Endothelial cell (in vitro differentiated cells): Measurements from ENCODE around the gene GGACT. TPM values are rescaled to one million over a fixed set of nuclear protein-coding genes. Genes with fewer than 3 reads are reported as not detected.

Experiments
- DNase-seq: peaks from one replicate; pipeline ENCODE4 v3.0.0; 2021; ENCODE audit warnings: low spot score
- H3K27ac Mint-ChIP-seq: one replicate; pipeline ENCODE4 v1.8.0; 2021; ENCODE audit warnings: mixed read lengths, inconsistent platforms; ENCODE audit not compliant: unreplicated experiment
- H3K27me3 Mint-ChIP-seq: one replicate; pipeline ENCODE4 v1.8.0; 2021; ENCODE audit warnings: mild to moderate bottlenecking, moderate library complexity, mixed read lengths, inconsistent platforms; ENCODE audit not compliant: unreplicated experiment
- H3K36me3 Mint-ChIP-seq: one replicate; pipeline ENCODE4 v1.8.0; 2021; ENCODE audit warnings: mild to moderate bottlenecking, low read depth, mixed read lengths, inconsistent platforms; ENCODE audit not compliant: unreplicated experiment
- H3K4me1 Mint-ChIP-seq: one replicate; pipeline ENCODE4 v1.8.0; 2021; ENCODE audit warnings: mild to moderate bottlenecking, mixed read lengths, inconsistent platforms; ENCODE audit not compliant: unreplicated experiment
- H3K4me3 Mint-ChIP-seq: one replicate; pipeline ENCODE4 v1.8.0; 2021; ENCODE audit warnings: mild to moderate bottlenecking, mixed read lengths, inconsistent platforms; ENCODE audit not compliant: unreplicated experiment
- H3K9me3 Mint-ChIP-seq: one replicate; pipeline ENCODE4 v1.8.0; 2021; ENCODE audit warnings: mixed read lengths, inconsistent platforms; ENCODE audit not compliant: unreplicated experiment
- total RNA-seq: library from RNA; stranded (reverse); fragmentation: NEBNext Ultra II Directional; extraction: Animal tissue kit (Norgen Biotek cat#: 25700); gene quantifications from one replicate; pipeline ENCODE4 v1.2.1, GENCODE V29; 2021; ENCODE audit not compliant: unreplicated experiment
- TF ChIP-seq, protein P1 (sequence below): fragments of 200-600 bp; sonication (generic); IDR thresholded peaks from one replicate; pipeline ENCODE4 v1.5.0; 2021; ENCODE audit warnings: antibody characterized with exemption; ENCODE audit not compliant: unreplicated experiment

The GGACT gene
- total RNA-seq, 1 donor from 2014 or later: 7.0 TPM

DNA sequence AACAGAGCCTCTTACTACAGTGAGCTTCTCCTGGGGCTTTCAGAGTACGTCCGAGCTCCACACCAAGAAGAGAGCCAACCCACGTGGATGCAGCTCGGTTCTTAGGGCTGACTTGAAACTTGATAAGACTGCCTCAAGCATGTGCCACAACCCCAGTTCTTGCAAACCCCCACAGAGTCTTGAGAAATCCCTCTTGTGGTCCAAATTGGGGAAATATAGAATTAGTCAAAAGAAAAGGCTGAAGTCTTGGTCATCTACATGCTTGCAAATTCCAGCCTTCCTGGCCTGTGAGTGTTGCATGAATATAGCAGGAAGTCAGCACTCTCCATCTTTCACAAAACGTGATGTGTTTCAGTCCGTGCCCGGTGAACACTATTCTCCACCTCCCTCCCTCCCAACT is 95.2 kb downstream of the GGACT start:
- DNase-seq: no peak

GRCh38 chr13:100491164-100491842 is 97.3 kb downstream of the GGACT start:
- Mint-ChIP-seq H3K9me3 (no peaks in the 10 kb centered on the region), H3K27ac (no peak overlapping the region), H3K36me3 (no peaks in the 10 kb centered on the region), H3K4me1 (peaks cover 11% of the 10 kb centered on the region), H3K27me3 (no peaks in the 10 kb centered on the region), H3K4me3 (no peak overlapping the region)
- no peak for DNase-seq
- TF ChIP-seq, protein P1, sequence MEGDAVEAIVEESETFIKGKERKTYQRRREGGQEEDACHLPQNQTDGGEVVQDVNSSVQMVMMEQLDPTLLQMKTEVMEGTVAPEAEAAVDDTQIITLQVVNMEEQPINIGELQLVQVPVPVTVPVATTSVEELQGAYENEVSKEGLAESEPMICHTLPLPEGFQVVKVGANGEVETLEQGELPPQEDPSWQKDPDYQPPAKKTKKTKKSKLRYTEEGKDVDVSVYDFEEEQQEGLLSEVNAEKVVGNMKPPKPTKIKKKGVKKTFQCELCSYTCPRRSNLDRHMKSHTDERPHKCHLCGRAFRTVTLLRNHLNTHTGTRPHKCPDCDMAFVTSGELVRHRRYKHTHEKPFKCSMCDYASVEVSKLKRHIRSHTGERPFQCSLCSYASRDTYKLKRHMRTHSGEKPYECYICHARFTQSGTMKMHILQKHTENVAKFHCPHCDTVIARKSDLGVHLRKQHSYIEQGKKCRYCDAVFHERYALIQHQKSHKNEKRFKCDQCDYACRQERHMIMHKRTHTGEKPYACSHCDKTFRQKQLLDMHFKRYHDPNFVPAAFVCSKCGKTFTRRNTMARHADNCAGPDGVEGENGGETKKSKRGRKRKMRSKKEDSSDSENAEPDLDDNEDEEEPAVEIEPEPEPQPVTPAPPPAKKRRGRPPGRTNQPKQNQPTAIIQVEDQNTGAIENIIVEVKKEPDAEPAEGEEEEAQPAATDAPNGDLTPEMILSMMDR: no peak

More for the DNA sequence above, 95.2 kb downstream of the GGACT start:
- peaks cover 11% of the 10 kb centered on the region for H3K4me1 Mint-ChIP-seq
- TF ChIP-seq, protein P1: no peak
- H3K9me3 Mint-ChIP-seq: no peaks in the 10 kb centered on the region
- H3K27ac Mint-ChIP-seq: no peak overlapping the region
- no peaks in the 10 kb centered on the region for H3K36me3 Mint-ChIP-seq
- no peak overlapping the region for H3K4me3 Mint-ChIP-seq
- H3K27me3 Mint-ChIP-seq: no peaks in the 10 kb centered on the region

GRCh38 chr13:100490692-100491091 is 97.9 kb downstream of the GGACT start:
- TF ChIP-seq, protein P1: no peak
- peaks cover 11% of the 10 kb centered on the region for H3K4me1 Mint-ChIP-seq
- no peaks in the 10 kb centered on the region for H3K36me3 Mint-ChIP-seq
- H3K9me3 Mint-ChIP-seq: no peaks in the 10 kb centered on the region
- H3K27ac Mint-ChIP-seq: no peak overlapping the region
- no peak for DNase-seq
- no peak overlapping the region for H3K4me3 Mint-ChIP-seq
- no peaks in the 10 kb centered on the region for H3K27me3 Mint-ChIP-seq

- Mint-ChIP-seq H3K36me3 (no peaks in the 10 kb centered on the region), H3K4me3 (no peak overlapping the region), H3K9me3 (no peaks in the 10 kb centered on the region), H3K27me3 (no peaks in the 10 kb centered on the region), H3K27ac (no peak overlapping the region), H3K4me1 (peaks cover 18% of the 10 kb centered on the region)
- TF ChIP-seq, protein P1: no peak
- no peak for DNase-seq
Observed at GRCh38 chr13:100485265-100485664, 103.3 kb downstream of the GGACT start.

- no peaks in the 10 kb centered on the region for H3K27me3 Mint-ChIP-seq
- H3K4me3 Mint-ChIP-seq: no peak overlapping the region
- no peaks in the 10 kb centered on the region for H3K9me3 Mint-ChIP-seq
- H3K4me1 Mint-ChIP-seq: peaks cover 18% of the 10 kb centered on the region
- DNase-seq: no peak
- no peak overlapping the region for H3K27ac Mint-ChIP-seq
- TF ChIP-seq, protein P1: no peak
- H3K36me3 Mint-ChIP-seq: no peaks in the 10 kb centered on the region
Observed at GRCh38 chr13:100484702-100485101, 103.9 kb downstream of the GGACT start.
